ENCODE measurements around the gene CKB. TPM values are rescaled to one million over a fixed set of nuclear protein-coding genes. Genes with fewer than 3 reads are reported as not detected.
A peak's percentile ranks its signal among the peaks of the same experiment; 100 is the strongest.

The CKB gene
- total and polyA plus RNA-seq, 9 of the 15 experiments (the other 6 are each of a cell fraction or from before 2014, with no cell fraction given) = 23.9 to 692 (median 132) TPM

DNA sequence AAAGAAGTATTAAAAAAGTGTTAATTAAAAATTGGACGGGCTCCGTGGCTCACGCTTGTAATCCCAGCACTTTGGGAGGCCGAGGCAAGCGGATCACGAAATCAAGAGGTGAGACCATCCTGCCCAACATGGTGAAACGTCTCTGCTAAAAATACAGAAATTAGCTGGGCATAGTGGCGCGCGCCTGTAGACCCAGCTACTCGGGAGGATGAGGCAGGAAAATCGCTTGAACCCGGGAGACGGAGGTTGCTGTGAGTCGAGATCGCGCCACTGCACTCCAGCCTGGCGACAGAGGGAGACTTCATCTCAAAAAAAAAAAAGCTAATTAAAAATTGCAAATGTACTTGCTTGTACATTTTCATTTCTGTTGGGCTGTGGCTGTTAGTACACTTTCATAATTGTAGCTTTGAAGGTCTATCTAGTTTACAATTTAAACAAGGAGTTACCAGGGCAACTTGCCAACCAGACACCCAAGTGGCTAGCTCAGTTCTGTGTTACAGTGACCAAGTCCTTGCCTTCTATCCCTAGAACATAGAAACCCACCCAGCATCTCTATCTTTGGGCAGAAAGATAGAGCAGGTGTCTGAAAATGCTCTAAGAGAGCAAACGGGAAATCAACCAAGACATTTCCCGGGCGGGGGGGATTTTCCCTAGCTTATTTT is 41.3 kb upstream of the CKB start:
- Histone ChIP-seq H3K9me1 (ENCODE audit: control insufficient read depth, insufficient read depth, low read length) (no peaks in the 10 kb centered on the region), H3K9ac (ENCODE audit: insufficient read depth in 1 of 2, low read depth in 2 of 2, low read length in 2 of 2) (peak overlapping the region; percentile 72 to 84), H2AFZ (ENCODE audit: low read depth, low read length) (no peak overlapping the region), H3K79me2 (ENCODE audit: control insufficient read depth, insufficient read depth, low read length) (peaks cover 87% of the 10 kb centered on the region), H3K27me3 (ENCODE audit: control insufficient read depth in 2 of 2, insufficient read depth in 2 of 2, low read length in 2 of 2) (no peaks in the 10 kb centered on the region), H3K4me2 (ENCODE audit: insufficient read depth, low read length) (peak overlapping the region; percentile 82), H3K9me3 (replicated peaks; ENCODE audit: control insufficient read depth, insufficient read depth, low read depth, low read length) (no peaks in the 10 kb centered on the region), H3K4me1 (replicated peaks in 1 of 2; ENCODE audit: control insufficient read depth in 2 of 2, insufficient read depth in 2 of 2, low read length in 2 of 2) (peaks cover 3 to 5% of the 10 kb centered on the region in 2 experiments; a peak in 4 of 5 replicates), H3K36me3 (ENCODE audit: control insufficient read depth, insufficient read depth, low read length) (peaks cover 24% of the 10 kb centered on the region), H3K27ac (ENCODE audit: extremely low read depth, low read depth, low read length) (no peak overlapping the region), H4K20me1 (replicated peaks; ENCODE audit: control insufficient read depth, insufficient read depth, low read length) (peaks cover 20% of the 10 kb centered on the region; the same call in 1 of the 2 replicates), H3K4me3 (peak overlapping the region; percentile 93)
- in situ Hi-C loops (cut with MboI) (no loop called here), intact Hi-C loops (cut with micrococcal nuclease) (loop anchor here (5.0 kb wide), 1 partner anchor 47 kb away; no protein-coding TSS in a partner anchor)
- POLR2A ChIA-PET = interaction anchor here (0.6 kb wide), 1 partner anchor 70 kb away, joined by 3 read pairs; no protein-coding TSS in a partner anchor
- BruUV-seq (replicated peaks) = no TSS peak
- FAIRE-seq (no peak), ATAC-seq (no peak), DNase-seq (ENCODE audit: extremely low read depth in 1 of 4, low spot score in 3 of 4) (no peak)
- CTCF ChIA-PET (ENCODE audit: low intra/inter-chr PET ratio) = interaction anchor here (0.9 kb wide), 1 partner anchor 17 kb away, joined by 3 read pairs; no protein-coding TSS in a partner anchor
- no peak for TF ChIP-seq ZNF696 (CRISPR knock-in tag; conservative IDR thresholded peaks at IDR 0.05)
- TF ChIP-seq BCOR (IDR thresholded peaks at IDR 0.05) = no peak
- no peak for TF ChIP-seq MYNN (IDR thresholded peaks at IDR 0.05)
- TF ChIP-seq MYNN (CRISPR knock-in tag; IDR thresholded peaks at IDR 0.05) = no peak
- no peak for TF ChIP-seq ARNT (IDR thresholded peaks at IDR 0.05)
- TF ChIP-seq, protein P1, sequence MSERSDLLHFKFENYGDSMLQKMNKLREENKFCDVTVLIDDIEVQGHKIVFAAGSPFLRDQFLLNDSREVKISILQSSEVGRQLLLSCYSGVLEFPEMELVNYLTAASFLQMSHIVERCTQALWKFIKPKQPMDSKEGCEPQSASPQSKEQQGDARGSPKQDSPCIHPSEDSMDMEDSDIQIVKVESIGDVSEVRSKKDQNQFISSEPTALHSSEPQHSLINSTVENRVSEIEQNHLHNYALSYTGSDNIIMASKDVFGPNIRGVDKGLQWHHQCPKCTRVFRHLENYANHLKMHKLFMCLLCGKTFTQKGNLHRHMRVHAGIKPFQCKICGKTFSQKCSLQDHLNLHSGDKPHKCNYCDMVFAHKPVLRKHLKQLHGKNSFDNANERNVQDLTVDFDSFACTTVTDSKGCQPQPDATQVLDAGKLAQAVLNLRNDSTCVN (CRISPR knock-in tag; IDR thresholded peaks at IDR 0.05) = no peak
- no peak for TF ChIP-seq STAT5B (CRISPR knock-in tag; IDR thresholded peaks at IDR 0.05)
- TF ChIP-seq TFAM (CRISPR knock-in tag; conservative IDR thresholded peaks at IDR 0.05) = no peak
- no peak for TF ChIP-seq TSC22D4 (tag; IDR thresholded peaks at IDR 0.05)
- TF ChIP-seq ZFX (CRISPR knock-in tag; IDR thresholded peaks at IDR 0.05) = no peak
- TF ChIP-seq ZBED1 (IDR thresholded peaks at IDR 0.05) = no peak
- WGBS (ENCODE audit: insufficient coverage, low coverage, missing lambda C conversion rate) = 10% methylated on average over 19 of the region's 21 CpGs
